SK-N-SH treated with all-trans-retinoic acid at 6 μM for 48 hours (cell line): ENCODE results near the gene ZXDC.

Source experiments
- ISL1 ChIP-seq: fragments of 250-450 bp; sonication (Bioruptor Pico); IDR thresholded peaks from 2 replicates; pipeline ENCODE4 v2.1.2; 2022; ENCODE audit warnings: mild to moderate bottlenecking, moderate library complexity
- ZFP3 ChIP-seq: fragments of 250-450 bp; sonication (Bioruptor Pico); IDR thresholded peaks from 2 replicates; pipeline ENCODE4 v1.5.0; 2020; ENCODE audit warnings: mild to moderate bottlenecking, moderate library complexity
- ZNF565 ChIP-seq: fragments of 450-650 bp; formaldehyde crosslinking; conservative IDR thresholded peaks from 2 replicates; pipeline ENCODE4 v1.5.0; 2020; ENCODE audit warnings: low read depth, mild to moderate bottlenecking, moderate library complexity
- ZNF8 ChIP-seq: fragments of 450-650 bp; formaldehyde crosslinking; IDR thresholded peaks from 2 replicates; pipeline ENCODE4 v1.5.0; 2020; ENCODE audit warnings: mild to moderate bottlenecking, moderate library complexity

DNA sequence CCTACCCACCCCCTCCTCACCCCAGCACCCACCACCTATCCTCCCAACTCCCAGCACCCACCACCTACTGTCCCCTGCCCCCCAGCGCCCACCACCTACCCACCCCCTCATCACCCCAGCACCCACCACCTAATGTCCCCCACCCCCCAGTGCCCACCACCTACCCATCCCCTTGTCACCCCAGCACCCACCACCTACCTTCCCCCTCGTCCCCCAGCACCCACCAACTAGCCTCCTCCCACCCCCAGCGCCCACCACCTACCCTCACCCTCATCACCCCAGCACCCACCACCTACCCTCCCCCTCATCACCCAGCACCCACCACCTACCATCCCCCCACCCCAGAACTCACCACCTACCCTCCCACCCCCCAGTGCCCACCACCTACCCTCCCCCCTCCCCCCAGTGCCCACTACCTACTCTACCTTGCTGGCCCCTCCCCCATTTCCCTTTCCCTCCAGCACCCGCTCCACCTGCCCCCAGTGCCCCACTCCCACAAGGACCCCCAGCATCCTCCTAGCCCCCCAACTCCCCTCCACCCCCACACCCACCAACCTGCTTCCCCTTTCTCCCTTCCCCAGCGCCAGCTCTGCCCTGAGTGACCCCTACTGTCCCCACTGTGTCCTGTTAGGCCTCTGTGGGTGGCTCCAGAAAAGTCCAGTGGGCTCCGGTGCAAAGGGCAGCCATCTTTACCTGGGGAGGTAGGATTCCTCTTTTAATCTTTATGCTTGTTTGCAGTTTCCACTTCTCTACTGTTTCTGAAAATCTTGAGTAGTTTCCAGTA lies 40.7 kb upstream of the ZXDC start:
- no peak for TF ChIP-seq ISL1 (CRISPR knock-in tag)
- no peak for TF ChIP-seq ZNF8 (CRISPR knock-in tag)
- no peak for TF ChIP-seq ZFP3 (CRISPR knock-in tag)
- TF ChIP-seq ZNF565: no peak
